ENCODE data around the gene CDK19.
"Not testable (repeated sequence)": the region's sequence is repeated elsewhere in the genome, so short reads cannot be mapped to it uniquely, and the experiment has no call there.

The CDK19 gene

DNA sequence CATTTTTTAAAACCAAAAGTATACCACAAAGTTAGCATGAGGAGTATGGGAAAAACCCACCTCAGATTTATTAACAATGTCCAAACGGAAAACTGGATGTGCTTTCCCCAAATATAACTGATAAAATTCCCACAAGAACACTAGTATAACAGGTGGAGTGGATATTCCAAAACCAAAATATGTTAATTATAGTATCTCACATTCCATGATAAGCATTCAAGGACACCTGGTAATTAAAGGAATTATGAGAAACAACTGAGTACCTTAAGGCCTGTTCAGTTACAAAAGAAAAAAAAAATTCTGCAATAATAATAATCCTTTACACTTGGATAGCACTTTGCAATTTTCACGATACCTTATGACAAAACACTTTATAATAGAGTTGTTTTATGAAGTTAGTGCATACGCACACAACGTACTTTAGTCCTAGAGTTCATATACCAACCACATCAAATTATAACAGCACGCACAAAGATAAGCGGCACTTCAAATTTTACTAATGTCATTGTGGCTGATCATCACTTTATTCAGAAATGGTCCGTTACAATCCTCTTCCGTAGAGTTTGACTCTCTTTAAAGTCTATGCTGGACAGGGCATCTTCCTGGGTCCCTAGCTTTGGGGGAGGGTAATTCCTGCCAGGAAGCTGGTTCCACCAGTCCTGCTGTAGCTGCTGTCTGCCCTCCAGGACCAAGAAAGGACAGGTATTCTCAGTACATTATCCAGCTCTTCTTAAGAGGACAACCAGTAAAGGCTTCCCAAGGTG is 1.7 kb downstream of the CDK19 start:
- DNase-seq = no peak

DNA sequence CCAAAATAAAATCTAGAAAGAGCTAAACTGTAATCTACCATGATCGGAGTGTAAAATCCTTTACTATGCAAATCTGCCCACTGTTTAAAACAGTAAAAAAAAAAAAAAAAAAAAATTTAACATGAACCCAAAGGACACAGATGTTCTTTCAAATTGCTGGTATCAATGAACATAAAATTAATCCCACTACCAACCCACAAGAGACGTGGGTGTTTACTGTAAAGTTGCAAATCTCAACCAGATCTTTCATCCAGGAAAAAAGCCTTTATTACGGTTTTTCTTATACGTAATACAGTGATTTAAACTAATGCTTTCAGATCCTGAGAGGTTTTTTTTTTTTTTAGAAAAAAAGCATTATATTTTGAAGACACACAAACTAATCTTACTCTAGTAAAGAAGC is 2.5 kb downstream of the CDK19 start:
- no peak for DNase-seq

DNA sequence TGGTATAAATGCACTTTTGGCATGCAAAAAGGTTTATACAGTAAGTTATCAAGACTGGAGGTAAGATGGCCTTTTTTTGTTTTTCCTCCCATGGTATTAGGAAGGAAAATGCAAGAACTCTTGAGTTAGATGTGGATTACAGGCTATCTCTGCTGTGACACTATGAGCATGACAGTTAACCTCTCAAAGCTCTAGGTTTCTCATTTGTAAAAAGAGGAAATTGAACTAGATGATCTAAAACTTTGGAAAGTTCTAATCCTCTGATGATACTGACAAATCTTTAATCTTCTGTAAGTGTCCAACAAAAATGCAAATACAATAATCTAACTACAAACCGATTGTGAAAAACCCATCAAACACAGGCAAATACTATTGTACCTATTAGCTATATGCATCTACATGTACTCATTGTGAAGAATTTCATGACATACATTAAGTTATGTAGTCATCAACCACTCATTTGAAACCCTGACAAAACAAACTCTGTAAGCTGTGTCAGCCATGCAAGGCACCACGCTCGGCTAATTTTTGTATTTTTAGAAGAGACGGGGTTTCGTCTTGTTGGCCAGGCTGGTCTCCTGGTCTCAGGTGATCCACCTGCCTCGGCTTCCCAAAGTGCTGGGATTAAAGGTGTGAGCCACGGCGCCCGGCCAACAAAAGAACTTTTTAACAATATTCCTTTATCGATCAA is 4.2 kb downstream of the CDK19 start:
- no peak for DNase-seq

DNA sequence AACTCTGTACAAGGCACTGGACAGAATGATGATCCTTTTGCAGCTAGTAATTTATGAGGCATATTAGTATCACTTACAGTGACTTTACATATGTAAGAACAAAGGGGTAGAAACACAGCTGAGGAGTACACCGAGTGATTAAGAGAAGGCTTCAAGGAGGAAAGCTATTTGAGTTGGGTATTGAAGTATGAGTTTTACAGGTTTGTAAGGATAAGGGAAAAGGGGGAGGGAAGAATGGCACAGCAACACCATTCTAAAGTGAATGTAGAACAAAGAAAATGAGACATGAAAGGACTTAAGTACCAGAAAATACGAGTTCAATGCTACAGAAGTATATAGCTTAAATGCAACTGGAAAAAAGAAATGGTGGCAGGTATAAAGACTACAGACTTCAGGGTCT is 5.5 kb downstream of the CDK19 start:
- no peak for DNase-seq

DNA sequence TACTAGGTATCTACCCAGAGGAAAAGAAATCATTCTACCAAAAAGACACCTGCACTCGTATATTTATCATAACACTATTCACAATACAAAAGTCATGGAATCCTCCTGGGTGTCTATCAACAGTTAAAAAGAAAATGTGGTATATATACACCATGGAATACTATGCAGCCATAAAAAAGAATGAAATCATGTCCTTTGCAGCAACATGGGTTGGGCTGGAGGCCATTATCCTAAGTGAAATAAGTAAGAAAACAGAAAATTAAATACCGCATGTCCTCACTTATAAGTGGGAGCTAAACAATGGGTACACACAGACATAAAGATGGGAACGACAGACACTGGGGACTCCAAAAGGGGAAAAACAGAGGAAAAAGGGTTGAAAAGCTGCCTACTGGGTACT is 13.1 kb downstream of the CDK19 start:
- DNase-seq = not testable (repeated sequence)

DNA sequence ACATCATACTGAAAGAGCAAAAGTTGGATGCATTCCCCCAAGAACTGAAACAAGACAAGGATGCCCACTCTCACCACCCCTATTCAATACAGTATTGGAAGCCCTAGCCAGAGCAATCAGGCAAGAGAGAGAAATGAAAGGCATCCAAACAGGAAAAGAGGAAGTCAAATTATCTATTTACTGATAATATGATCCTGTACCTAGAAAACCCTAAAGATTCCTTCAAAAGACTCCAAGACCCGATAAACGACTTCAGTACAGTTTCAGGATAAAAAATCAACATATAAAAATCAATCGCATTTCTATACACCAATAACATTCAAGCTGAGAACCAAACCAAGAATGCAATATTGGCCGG is 14.5 kb downstream of the CDK19 start:
- DNase-seq = no peak

DNA sequence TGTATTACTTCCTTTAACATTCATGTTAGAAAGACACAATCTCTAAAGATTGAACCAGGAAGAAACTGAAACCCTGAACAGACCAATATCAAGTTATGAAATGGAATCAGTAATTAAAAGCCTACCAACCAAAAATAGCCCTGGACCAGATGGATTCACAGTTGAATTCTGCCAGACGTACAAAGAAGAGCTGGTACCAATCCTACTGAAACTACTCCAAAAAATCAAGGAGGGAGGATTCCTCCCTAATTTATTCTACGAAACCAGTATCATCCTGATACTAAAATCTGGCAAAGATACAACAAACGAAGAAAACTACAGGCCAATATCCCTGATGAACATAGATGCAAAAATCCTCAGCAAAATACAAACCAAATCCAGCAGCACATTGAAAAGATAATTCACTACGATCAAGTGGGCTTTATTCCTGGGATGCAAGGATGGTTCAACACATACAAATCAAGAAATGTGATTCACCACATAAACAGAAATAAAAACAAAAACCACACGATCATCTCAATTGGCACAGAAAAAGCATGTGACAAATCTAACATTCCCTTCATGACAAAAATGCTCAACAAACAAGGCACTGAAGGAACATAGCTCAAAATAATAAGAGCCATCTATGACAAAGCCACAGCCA is 15.0 kb downstream of the CDK19 start:
- DNase-seq = no peak

DNA sequence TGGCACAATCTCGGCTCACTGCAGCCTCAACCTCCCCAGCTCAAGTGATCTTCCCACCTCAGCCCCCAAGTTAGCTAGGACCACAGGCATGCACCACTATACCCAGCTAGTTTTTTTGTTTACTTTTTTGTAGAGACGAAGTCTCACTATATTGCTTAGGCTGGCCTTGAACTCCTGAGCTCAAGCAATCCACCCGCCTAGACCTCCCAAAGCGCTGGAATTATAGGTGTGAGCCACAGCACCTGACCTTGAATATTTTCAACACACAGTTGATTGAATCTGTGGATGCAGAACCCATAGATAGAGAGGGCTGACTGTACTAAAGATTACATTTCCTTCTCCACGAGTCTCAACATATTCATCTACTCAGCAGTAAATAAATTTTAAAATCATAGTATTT is 15.6 kb downstream of the CDK19 start:
- DNase-seq = no peak

DNA sequence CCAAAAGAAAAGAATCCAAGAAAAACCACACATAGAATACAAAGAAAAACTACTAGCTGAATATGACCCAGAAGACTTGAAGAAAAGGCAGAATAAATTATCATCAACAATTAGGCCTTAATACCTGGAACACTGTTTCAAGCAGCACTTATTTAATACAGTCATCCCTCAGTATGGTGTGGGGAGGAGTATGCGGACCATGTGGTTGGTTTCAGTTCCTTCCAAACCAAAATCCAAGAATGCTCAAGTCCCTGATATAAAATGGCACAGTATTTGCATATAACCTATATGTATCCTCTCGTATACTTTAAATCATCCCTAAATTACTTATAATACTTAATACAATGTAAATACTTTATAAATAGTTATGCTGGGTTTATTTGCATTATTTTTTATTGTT is 16.1 kb downstream of the CDK19 start:
- no peak for DNase-seq

DNA sequence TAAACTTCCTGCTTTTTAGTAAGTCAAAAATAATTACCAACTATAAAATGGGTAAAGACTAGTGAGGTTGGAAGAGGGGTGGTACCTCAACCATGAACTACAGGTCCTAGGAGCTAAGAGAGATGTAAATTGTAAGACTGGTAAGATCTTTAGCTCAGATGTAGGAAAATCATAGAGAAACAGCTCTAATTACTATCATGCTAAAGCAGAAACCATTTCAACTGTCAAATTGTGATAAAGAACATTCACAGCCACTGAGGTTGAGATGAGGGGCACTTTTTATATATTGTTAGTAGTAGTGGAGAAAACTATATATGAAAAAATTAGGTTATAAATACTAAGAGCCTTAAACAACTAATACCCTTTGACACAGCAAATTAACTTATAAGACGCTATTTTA is 20.0 kb downstream of the CDK19 start:
- DNase-seq = no peak

DNA sequence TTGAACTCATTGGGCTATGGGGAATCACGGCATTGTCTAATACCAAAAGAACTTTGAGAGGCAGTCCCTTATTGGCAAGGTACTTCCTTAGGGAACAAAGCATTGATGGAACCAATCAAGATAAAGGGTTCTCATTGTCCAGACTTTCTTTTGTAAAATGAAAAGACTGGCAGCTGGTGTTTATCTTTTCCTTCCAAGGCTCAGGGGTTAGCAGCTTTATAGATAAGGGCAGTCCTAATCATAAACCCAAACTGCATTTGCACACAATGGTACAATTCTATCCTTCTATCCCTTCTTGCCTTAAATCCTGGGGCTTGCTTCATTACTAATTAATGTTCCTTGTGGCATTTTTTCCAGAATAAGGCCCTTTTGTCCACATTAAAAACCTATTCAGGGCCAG is 28.6 kb downstream of the CDK19 start:
- no peak for DNase-seq

DNA sequence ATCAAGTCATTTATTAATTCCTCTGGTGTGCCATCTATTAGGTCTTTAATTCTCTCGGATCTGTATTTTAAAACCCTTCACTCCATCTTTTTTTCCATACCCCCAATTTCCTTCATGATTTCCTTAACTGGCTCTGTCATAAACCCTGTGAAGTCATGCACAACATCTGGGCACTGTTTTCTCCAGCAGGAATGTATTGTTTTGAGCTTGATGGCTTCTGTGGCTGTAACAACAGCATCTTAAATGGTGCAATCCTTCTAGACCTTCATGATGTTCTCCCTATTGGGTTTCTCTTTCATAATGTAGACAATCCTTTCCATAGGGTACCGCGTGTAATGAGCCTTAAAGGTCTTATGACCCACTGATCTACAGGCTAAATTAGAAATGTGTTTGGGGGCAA is 29.0 kb downstream of the CDK19 start:
- no peak for DNase-seq

DNA sequence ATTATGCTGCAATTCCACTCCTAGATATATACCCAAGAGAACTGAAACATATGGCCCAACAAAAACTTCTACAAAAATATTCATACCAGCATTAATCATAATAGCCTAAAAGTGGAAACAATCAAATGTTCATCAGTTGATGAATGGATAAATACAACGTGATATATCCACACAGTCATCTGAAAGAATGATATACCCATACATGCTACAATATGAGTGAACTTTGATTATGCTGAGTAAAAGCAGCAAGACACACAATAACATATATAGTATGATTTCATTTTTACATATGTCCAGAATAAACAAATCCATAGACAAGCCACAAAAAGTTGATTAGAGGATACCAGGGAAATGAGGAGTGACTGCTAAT is 30.7 kb downstream of the CDK19 start:
- DNase-seq = no peak

DNA sequence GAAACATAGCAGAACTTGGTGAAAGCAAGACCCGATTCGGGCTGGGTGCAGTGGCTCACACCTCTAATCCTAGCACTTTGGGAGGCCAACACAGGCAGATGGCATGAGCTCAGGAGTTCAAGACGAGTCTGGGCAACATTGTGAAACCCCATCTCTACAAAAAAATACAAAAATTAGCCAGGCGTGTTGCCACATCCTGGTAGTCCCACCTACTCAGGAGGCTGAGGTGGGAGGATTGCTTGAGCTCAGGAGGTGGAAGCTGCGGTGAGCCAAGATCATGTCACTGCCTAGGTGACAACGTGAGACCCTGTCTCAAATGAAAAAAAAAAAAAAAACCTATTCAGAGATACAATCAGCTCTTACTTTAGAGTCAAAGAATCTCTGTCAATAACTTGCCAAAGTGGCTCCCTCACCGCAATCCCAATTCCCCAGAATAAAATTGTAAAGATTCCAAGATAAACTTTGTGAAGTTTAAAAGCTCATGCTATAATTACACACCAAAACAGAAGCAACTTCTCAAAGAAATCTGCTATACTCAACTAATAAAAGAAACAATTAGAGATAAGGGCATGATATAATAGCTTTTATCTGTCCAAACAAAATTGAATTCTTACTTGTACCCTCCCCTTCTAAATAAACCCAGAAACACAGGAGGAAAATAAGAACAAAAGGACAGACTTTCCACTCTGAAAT is 33.6 kb downstream of the CDK19 start:
- no peak for DNase-seq

DNA sequence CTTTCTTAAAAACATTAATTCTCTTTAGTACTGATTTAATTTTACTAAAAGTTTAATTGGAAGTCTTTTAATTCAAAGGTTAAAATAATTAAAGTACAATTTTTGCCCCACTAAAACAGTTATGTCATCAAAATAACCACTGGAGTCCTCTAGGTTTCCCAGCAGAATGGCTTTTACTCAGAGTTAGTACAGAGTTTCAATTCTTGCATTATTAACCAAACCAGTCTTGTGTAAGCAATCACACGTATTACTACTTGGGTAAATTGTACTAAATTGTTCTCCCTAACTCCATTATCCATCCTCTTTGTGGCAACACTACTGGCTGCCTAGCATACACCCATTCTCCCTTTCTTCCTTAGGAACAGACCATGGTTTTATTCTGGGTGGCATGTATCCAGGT is 36.9 kb downstream of the CDK19 start:
- DNase-seq = no peak

DNA sequence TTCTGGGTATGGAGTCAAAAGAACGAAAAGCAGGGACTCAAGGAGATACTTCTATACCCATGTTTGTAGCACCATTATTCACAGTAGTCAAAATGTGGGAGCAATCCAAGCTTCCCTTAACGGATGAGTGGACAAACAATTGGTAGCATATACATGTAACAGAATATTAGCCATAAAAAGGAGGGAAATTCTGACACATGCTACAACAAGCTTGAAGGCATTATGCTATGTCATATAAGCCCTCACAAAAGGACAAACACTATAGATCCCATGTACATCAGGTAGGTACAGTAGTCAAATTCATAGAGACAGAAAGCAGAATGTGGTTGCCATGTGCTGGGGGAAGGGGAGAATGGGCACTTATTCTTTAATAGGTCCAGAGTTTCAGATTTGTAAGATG is 37.6 kb downstream of the CDK19 start:
- DNase-seq = no peak

DNA sequence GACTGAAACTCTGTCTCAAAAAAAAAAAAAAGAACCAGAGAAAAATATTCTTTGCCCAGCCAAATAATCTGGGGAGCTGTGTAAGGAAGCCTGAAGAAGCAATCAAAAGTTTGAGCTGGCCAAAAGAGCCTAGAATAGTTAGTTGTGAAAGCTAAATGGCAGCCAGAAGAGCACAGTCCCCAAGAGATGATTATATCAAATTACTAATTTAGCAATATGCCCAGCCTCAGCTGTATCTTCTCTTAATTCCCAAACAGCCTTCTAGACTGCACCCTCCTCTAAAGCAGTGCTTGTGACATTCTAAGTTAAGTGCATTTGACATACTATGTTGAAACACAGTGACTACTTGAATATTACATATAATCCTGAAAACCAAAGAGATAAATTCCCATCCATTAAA is 38.9 kb downstream of the CDK19 start:
- no peak for DNase-seq

DNA sequence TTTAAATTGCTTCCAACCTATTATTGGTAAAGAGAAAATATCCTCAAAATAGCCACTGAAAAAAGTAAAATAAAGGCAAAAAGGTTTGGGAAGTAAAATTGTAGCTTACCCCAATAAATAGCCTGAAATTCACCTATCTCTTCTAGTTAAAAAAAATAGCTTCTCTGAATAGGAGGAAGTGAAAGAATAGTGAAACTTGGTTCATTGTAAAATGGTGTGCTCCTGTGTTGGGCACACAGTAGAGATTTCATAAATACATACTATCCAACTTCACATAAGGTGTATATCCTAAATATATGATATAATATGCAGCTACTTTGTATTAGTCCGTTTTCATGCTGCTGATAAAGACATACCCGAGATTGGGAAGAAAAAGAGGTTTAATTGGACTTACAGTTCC is 45.3 kb downstream of the CDK19 start:
- DNase-seq = no peak

DNA sequence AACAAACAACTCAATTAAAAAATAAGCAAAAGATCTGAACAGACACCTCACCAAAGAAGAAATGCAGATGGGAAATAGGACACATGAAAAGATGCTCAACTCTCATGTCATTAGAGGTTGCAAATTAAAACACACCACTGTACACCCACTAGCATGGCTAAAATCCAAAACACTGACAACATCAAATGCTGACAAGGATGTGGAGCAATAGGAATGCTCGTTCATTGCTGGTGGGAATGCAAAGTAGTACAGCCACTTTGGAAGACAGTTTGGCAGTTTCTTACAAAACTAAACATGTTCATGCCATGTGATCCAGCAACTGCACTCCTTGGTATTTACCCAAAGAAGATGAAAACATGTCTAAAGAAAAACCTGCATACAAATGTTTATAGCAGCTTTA is 47.2 kb downstream of the CDK19 start:
- DNase-seq = no peak

DNA sequence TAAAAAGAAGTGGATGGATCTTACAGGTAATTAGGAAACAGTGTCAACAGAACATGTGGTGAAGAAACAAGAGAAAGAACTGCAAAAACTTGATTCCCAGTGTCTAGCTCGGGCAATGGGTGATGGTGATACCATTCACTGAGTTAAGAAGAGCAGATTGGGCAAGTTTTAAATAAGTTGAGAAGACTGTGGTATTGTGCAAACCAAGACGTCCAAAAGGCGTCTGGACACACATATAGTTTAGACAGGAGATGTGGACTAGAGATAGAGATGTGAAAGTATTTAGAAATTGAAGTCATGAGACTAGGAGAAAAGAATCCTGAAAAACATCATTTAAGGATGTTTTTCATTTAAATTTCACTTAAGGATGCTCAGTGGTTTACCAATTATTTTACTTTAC is 53.9 kb downstream of the CDK19 start:
- no peak for DNase-seq

DNA sequence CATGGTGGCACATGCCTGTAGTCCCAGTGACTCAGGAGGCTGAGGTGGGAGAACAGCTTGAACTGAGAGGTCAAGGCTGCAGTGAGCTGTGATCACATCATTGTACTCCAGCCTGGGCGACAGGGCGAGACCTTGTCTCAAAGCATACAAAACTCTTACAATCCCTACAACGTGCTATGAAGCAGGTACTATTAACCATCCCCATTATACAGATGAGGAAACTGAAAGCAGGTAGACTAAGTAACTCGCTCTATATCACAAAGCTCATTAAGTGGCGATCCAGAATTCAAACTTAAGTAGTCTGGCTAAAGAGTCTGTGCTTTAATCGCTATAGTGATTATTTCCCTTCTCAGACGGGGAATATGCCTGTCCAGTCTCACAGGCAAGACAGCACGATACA is 54.7 kb downstream of the CDK19 start:
- DNase-seq = no peak

DNA sequence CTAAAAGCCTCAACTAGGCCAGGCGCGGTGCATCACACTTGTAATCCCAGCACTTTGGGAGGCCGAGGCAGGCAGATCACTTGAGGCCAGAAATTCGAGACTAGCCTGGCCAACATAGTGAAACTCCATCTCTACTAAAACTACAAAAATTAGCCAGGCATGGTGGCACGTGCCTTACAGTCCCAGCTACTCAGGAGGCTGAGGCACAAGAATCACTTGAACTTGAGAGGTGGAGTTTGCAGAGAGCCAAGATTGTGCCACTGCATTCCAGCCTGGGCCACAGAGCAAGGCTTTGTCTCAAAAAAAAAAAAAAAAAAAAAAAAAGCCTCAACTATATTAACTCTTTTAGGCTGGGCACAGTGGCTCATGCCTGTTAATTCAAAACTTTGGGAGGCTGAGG is 55.2 kb downstream of the CDK19 start:
- not testable (repeated sequence) for DNase-seq

DNA sequence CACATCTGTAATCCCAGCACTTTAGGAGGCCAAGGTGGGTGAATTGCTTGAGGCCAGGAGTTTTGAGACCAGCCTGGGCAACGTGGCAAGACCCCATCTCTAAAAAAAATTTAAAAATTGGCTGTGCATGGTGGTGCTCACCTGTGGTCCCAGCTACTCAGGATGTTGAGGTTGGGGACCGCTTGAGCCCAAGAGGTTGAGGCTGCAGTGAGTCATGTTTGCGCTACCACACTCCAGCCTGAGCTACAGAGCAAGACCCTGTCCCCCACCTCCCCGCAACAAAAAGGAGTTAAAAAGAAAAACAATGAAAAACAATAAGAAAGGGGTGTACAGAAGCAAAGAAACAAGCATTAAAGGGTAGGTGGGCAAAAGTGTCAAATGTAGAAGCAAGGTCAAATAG is 57.3 kb downstream of the CDK19 start:
- DNase-seq = no peak

DNA sequence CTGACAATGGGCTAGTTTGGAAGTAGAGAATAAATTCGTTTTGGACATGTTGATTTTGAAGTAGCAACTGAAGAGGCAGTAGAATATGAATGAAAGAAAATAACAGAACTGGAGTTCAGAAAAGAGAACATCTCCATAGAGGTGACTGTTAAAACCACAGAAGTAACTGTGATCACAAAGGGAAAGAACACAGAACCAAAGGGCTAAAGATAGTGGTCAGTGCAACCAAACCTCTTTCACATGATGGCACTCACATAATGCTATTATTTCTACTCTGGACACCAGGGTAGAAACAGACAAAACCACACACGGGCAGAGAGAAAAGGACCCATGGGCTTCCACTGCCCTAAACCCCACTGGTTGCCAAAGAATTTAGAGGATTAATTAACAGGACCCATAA is 58.5 kb downstream of the CDK19 start:
- DNase-seq = no peak

Measured in NCI-H1105 (cell line).